Fibroblast of gingiva (primary cell): Measurements from ENCODE around the gene TMC2.
"Not testable (repeated sequence)": the region's sequence is repeated elsewhere in the genome, so short reads cannot be mapped to it uniquely, and the experiment has no call there.

Experiments
- DNase-seq: peaks from one replicate; pipeline ENCODE4 v3.0.0-alpha.2; 2011; ENCODE audit warnings: low read depth

The TMC2 gene

GRCh38 chr20:2526218-2526583 lies 10.2 kb upstream of the TMC2 start:
- not testable (repeated sequence) for DNase-seq

- no peak for DNase-seq
These were observed 8.6 kb upstream of the TMC2 start for GRCh38 chr20:2527762-2528161.

- peak; percentile 13 for DNase-seq
These were observed 7.6 kb upstream of the TMC2 start for GRCh38 chr20:2528671-2529271.

- DNase-seq, result no peak
These were observed 3.3 kb upstream of the TMC2 start for GRCh38 chr20:2533118-2533517.

- no peak for DNase-seq
These were observed 438 bp upstream of the TMC2 start for GRCh38 chr20:2535711-2536559.

GRCh38 chr20:2537101-2537500 lies 728 bp downstream of the TMC2 start:
- no peak for DNase-seq

- DNase-seq, result no peak
These were observed 2.0 kb downstream of the TMC2 start for GRCh38 chr20:2538356-2538755.

- DNase-seq, result no peak
These were observed 2.8 kb downstream of the TMC2 start for GRCh38 chr20:2538931-2539720.

GRCh38 chr20:2541940-2542339 lies 5.6 kb downstream of the TMC2 start:
- no peak for DNase-seq

GRCh38 chr20:2542361-2542760 lies 6.0 kb downstream of the TMC2 start:
- no peak for DNase-seq

GRCh38 chr20:2544211-2544610 lies 7.8 kb downstream of the TMC2 start:
- peak; percentile 61 for DNase-seq

GRCh38 chr20:2545594-2545993 lies 9.2 kb downstream of the TMC2 start:
- no peak for DNase-seq

GRCh38 chr20:2557873-2558580 lies 21.7 kb downstream of the TMC2 start:
- no peak for DNase-seq

- DNase-seq, result no peak
These were observed 22.4 kb downstream of the TMC2 start for GRCh38 chr20:2558581-2559278.

GRCh38 chr20:2559279-2559626 lies 22.9 kb downstream of the TMC2 start:
- DNase-seq, result no peak

GRCh38 chr20:2559651-2560050 lies 23.3 kb downstream of the TMC2 start:
- DNase-seq, result no peak

- DNase-seq, result no peak
These were observed 26.7 kb downstream of the TMC2 start for GRCh38 chr20:2563116-2563515.

- DNase-seq, result no peak
These were observed 28.0 kb downstream of the TMC2 start for GRCh38 chr20:2564406-2564805.

GRCh38 chr20:2575682-2576081 lies 39.3 kb downstream of the TMC2 start:
- no peak for DNase-seq

GRCh38 chr20:2576317-2576727 lies 39.9 kb downstream of the TMC2 start:
- no peak for DNase-seq

GRCh38 chr20:2578475-2579192 lies 42.3 kb downstream of the TMC2 start:
- no peak for DNase-seq
